ENCODE results near the gene ZNF281.
"Not testable (repeated sequence)": the region's sequence is repeated elsewhere in the genome, so short reads cannot be mapped to it uniquely, and the experiment has no call there.

DNA sequence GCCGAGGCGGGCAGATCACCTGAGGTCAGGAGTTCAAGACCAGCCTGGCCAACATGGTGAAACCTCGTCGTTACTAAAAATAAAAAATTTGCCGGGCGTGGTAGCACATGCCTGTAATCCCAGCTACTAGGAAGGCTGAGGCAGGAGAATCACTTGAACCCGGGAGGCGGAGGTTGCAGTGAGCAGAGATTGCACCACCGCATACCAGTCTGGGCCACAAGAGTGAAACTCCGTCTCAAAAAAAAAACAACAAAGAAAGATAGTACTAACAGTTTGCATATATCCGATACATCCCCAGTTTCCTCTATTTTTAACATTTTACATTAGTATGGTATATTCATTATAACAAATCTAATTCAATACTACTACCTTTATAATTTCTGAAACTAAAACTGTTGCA, 3.9 kb upstream of the ZNF281 start:
- TF ChIP-seq, protein P1, sequence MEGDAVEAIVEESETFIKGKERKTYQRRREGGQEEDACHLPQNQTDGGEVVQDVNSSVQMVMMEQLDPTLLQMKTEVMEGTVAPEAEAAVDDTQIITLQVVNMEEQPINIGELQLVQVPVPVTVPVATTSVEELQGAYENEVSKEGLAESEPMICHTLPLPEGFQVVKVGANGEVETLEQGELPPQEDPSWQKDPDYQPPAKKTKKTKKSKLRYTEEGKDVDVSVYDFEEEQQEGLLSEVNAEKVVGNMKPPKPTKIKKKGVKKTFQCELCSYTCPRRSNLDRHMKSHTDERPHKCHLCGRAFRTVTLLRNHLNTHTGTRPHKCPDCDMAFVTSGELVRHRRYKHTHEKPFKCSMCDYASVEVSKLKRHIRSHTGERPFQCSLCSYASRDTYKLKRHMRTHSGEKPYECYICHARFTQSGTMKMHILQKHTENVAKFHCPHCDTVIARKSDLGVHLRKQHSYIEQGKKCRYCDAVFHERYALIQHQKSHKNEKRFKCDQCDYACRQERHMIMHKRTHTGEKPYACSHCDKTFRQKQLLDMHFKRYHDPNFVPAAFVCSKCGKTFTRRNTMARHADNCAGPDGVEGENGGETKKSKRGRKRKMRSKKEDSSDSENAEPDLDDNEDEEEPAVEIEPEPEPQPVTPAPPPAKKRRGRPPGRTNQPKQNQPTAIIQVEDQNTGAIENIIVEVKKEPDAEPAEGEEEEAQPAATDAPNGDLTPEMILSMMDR (IDR thresholded peaks at IDR 0.05; ENCODE audit: low read depth, low read length, poor library complexity, severe bottlenecking): not testable (repeated sequence)
- not testable (repeated sequence) for TF ChIP-seq EZH2phosphoT487 (IDR thresholded peaks at IDR 0.05; ENCODE audit: borderline replicate concordance, low read length)
